Subcutaneous adipose tissue (tissue), 4 donors: ENCODE measurements around the gene HAAO. TPM values are rescaled to one million over a fixed set of nuclear protein-coding genes. Genes with fewer than 3 reads are reported as not detected.

ENCODE experiments used
- total RNA-seq, 4 donors: library from RNA; depleted of rRNA; stranded (reverse); fragments of >200 nt; gene quantifications; one replicate each; pipeline ENCODE4 v1.1.0, GENCODE V29; 2016
- TF ChIP-seq, protein P1 (sequence below): fragments of 450-650 bp; IDR thresholded peaks from one replicate; pipeline ENCODE4 v1.5.1; 2016; ENCODE audit warnings: low read depth, mild to moderate bottlenecking, control low read depth, antibody characterized with exemption, moderate library complexity

HAAO gene
- total RNA-seq, 4 donors from 2014 or later: 1.1 to 10.2 (median 5.9) TPM

GRCh38 chr2:42832289-42832634 lies 39.9 kb upstream of the HAAO start:
- TF ChIP-seq, protein P1, sequence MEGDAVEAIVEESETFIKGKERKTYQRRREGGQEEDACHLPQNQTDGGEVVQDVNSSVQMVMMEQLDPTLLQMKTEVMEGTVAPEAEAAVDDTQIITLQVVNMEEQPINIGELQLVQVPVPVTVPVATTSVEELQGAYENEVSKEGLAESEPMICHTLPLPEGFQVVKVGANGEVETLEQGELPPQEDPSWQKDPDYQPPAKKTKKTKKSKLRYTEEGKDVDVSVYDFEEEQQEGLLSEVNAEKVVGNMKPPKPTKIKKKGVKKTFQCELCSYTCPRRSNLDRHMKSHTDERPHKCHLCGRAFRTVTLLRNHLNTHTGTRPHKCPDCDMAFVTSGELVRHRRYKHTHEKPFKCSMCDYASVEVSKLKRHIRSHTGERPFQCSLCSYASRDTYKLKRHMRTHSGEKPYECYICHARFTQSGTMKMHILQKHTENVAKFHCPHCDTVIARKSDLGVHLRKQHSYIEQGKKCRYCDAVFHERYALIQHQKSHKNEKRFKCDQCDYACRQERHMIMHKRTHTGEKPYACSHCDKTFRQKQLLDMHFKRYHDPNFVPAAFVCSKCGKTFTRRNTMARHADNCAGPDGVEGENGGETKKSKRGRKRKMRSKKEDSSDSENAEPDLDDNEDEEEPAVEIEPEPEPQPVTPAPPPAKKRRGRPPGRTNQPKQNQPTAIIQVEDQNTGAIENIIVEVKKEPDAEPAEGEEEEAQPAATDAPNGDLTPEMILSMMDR: no peak

DNA sequence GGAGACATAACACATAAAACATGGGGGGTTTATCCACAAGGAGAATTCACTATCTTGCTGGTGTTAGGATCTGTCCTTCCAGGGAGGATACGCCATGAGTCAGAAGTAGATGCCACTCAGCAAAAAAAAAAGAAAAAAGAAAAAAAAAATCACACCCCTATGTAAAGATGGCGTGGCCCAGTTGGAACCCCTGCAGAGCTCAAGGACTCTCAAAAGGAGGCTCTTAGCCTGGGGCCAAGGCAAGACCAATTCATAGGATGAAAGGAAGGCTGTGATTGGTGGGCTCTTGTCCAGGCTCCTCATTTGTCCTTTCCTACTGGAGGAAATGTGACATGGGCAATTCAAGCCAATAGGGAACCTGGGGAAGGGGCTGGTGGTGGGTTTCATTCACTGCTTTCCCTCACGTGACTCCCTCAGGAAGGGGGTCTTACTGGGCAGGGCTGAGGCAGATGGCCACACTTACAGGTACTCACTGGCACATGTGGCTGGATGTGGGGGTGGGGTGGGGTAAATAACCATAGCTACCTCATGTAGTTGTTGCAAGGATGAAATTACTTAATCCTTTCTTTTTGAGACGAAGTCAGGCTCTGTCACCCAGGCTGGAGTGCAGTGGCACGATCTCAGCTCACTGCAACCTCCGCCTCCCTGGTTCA lies 38.7 kb upstream of the HAAO start:
- TF ChIP-seq, protein P1: no peak

GRCh38 chr2:42829671-42830440 lies 37.5 kb upstream of the HAAO start:
- TF ChIP-seq, protein P1: no peak

DNA sequence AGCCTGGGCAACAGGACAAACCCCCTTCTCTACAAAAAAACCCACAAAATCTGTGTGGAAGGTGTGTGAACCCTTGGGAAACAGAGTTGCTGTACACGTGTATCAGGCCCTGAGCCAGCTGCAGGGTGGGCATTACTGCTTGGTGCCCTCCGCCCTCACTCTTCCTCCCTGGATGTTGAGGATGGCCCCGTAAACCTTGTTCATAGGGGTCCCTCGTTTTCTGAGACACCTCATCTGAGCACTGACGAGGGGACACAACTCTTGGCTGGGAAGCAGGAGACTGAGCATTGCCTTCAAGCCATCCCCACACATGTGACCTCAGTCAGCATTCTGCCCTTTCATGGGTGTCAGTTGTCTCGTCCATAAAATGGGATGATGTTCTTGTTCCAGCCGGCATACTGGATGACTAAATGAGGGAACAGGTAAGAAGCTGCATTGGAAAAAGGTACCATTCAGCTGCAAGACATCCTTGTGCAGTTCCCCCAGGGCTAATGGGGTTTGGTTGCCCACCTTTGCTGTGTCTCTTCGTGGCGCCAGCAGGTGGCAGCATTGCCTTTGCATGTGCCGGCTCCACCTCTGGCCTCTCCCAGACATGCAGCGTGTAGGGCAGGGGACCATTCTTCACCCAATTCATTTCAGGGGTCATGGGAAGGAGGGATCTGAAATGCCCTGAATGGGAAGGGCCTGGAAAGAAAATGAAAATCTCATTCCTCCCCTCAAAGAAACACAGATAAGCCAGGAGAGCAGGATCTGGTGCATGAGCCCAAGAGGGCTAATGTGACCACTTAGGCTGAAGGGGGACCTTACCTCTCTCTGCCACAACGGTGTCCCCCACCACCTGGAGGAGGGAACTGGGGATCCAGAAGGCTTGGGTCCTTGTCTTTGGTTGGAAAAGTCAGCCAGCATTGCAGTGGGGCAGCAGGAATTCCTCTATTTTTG lies 36.4 kb upstream of the HAAO start:
- TF ChIP-seq, protein P1: no peak

GRCh38 chr2:42827647-42828486 lies 35.5 kb upstream of the HAAO start:
- TF ChIP-seq, protein P1: no peak

DNA sequence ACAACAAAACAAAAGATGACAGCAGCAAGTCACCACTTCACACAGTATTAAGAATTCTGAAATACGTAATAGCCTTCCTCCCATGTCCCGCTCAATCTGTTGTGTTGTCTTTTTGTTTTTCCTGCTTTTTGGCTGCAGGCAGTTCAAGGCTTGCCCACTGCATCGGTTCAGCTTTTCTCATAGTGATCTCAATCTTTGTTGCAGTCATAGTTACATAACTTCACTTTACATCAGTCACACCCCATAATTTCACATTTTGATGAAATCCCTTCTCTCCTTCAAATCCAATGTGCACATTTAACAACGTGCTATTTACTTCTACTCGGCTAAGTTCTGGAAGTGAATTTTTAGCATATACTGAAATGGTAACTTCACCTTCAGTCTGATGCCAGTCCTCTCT lies 33.8 kb upstream of the HAAO start:
- TF ChIP-seq, protein P1: no peak
